Stimulated activated CD8-positive, alpha-beta memory T cell treated with anti-CD3 and anti-CD28 coated beads, Interleukin-12 subunit alpha, Interleukin-12 subunit beta, amount 100 ng/mL, for 24 hours (primary cell): ENCODE results near the gene ZC3H10.
"Not testable (repeated sequence)": the region's sequence is repeated elsewhere in the genome, so short reads cannot be mapped to it uniquely, and the experiment has no call there.

Experiments used
- DNase-seq: peaks from one replicate; pipeline ENCODE4 v3.0.0-alpha.2; 2020; ENCODE audit errors: extremely low read depth

Gene ZC3H10, protein sequence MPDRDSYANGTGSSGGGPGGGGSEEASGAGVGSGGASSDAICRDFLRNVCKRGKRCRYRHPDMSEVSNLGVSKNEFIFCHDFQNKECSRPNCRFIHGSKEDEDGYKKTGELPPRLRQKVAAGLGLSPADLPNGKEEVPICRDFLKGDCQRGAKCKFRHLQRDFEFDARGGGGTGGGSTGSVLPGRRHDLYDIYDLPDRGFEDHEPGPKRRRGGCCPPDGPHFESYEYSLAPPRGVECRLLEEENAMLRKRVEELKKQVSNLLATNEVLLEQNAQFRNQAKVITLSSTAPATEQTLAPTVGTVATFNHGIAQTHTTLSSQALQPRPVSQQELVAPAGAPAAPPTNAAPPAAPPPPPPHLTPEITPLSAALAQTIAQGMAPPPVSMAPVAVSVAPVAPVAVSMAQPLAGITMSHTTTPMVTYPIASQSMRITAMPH

DNA sequence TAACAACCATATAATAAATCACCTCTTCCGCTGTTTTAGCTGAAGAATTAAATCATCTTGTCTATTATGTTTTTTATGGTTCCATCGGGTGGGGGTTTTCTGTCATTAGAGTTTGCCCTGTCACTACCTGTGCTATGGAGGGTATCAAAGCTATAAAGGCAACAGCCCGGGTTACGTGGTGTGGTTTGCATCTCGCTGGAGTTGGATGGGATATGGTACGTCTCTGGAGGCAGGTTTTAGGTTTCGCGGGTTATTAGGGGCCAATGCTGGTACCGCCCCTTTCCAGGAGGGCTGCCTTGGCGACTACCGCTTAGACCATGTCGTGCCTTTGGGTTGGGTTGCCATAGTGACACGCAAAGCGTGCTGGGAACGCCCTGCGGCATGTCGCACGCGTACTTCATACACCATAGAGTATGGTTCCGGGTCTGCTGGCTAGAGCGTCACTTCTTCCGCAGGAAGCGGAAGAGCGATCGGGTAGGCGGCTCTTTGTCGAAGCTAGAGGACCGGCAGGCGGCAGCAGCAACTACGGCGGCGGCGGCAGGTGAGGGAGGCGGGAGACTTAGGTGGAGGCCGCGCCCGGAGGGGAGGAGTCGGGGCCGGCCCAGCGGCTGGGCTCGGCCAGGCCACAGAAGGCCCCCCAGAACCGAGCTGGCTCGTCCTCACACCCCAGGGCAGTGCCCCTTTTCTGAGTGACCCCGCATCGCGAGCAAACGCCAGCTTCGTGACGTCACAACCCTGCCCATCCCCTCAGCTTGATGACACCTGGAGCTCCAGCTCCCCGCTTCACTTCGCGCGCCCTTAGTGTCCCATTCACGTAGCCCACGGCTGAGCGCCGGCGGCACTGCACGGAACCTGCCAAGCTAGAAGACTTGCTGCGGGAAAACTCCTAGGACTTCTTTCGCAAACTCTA lies at the start of gene ZC3H10:
Gene ZC3H10 (plus strand): TSS at position 489 of the 910 bp plus-strand sequence. CDS start 2,297 bp downstream, outside the sequence.
- peak; percentile 95 for DNase-seq

DNA sequence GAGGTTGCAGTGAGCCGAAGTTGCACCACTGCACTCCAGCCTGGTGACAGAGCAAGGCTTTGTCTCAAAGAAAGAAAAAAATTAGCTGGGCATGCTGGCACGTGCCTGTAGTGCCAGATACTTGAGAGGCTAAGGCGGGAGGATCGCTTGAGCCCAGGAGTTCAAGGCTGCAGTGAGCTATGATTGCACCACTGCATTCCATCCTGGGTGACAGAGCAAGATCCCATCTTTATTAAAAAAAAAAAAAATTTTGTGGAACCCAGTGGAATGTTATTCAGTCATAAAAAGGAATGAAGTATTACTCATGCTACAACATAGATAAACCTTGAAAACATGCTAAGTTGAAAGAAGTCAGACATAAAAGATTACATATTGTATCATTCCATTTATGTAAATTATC lies 46.4 kb upstream of the ZC3H10 start:
- DNase-seq = no peak

DNA sequence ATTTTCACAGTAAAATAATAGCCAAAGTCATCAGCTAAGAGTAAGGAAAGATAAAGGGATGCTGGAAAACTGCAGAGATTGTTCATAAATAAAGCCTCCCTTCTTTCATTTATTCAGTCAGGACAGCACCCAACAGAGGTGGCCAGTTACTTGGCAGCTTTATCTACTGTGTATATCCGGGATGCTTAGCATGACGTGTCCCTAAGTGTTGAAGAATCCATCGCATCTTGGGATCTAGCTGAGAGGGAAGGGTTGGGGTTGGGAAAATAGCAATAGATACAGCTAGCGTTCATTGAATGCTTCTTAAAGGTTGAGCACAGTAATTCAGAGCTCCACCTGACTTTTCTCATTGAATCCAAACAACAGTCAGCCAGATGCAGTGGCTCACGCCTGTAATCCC lies 43.7 kb upstream of the ZC3H10 start:
- DNase-seq = no peak

DNA sequence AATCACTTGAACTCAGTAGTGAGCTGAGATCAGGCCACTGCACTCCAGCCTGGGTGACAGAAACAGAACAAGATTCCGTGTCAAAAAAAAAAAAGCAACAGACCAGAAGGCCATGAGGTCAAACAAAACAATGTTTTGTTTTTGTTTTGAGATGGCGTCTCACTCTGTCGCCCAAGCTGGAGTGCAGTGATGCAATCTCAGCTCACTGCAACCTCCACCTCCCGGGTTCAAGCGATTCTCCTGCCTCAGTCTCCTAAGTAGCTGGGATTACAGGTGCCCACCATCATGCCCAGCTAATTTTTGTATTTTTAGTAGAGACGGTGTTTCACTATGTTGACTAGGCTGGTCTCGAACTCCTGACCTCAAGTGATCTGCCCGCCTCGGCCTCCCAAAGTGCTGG lies 40.1 kb upstream of the ZC3H10 start:
- not testable (repeated sequence) for DNase-seq

DNA sequence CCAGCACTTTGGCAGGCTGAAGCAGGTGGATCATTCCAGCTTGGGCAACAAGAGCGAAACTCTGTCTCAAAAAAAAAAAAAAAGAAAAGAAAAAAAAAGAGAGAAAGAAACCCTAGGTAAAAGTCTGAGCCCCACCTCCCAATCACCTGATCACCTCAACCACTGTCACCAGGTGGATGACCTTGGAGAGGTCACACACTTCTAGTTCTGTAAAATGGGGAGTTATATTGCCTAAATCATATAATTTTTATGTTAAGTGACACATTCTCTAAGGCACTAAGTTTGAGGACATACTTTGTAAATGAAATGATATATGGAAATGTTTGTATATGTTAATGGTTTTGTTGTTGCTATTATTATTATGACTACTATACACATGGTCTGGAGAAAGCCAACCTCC lies 39.6 kb upstream of the ZC3H10 start:
- DNase-seq = no peak

DNA sequence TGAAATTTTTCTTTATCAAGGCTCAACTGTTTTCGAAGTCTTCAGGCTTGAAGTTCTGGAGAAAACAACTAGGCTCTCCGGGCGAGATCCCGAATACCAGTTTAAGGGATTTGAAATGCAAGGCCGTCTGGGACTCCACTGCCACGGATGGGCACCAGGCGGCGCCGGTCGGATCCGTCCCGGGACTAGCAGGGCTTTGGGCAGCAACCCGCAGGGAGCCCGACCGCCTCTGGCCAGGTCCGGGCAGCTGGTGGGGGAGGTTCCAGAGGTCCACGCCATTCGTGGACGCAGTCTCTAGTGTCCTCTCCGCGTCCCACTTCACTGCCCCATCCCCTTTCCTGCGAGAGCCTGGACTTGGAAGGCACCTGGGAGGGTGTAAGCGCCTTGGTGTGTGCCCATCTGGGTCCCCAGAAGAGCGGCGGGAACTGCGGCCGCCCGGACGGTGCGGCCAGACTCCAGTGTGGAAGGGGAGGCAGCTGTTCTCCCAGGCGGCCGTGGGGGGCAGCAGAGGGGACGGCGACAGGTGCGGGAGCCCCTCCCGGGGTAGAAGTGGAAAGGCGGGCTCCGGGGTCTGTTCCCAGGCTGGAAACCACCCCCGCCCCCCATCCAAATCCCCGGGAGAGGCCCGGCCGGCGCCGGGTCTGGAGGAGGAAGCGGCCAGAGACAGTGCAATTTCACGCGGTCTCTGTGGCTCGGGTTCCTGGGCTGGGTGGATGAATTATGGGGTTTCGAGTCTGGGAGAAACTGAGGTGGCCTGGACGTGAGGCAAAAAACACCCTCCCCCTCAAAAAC lies 38.9 kb upstream of the ZC3H10 start:
- no peak for DNase-seq

DNA sequence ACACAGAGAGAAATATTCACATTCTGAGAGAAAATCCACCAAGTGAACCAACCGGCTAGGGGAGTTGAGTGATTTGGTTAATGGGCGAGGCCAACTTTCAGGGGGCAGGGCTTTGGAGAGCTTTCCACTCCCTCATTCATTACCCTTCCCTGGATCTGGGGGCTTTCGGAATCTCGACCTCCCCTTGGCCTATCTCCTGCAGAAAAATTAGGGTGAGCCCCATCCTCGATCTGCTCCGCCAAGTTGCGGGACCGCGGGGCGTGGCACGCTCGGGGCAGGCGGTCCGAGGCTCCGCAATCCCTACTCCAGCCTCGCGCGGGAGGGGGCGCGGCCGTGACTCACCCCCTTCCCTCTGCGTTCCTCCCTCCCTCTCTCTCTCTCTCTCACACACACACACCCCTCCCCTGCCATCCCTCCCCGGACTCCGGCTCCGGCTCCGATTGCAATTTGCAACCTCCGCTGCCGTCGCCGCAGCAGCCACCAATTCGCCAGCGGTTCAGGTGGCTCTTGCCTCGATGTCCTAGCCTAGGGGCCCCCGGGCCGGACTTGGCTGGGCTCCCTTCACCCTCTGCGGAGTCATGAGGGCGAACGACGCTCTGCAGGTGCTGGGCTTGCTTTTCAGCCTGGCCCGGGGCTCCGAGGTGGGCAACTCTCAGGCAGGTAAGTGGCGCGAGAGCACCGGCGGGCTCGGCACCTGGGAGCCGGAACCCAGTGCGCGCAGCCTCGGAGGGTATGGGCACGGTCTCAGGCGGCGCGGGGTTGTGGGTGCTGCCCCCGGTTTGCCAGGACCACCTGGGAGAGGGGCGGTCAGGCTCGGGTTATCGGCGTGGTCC lies 38.1 kb upstream of the ZC3H10 start, which contains the start of gene ERBB3:
Gene ERBB3 (plus strand): TSS at position 443 of the 833 bp plus-strand sequence. CDS start 136 bp downstream, at position 579.
- no peak for DNase-seq

DNA sequence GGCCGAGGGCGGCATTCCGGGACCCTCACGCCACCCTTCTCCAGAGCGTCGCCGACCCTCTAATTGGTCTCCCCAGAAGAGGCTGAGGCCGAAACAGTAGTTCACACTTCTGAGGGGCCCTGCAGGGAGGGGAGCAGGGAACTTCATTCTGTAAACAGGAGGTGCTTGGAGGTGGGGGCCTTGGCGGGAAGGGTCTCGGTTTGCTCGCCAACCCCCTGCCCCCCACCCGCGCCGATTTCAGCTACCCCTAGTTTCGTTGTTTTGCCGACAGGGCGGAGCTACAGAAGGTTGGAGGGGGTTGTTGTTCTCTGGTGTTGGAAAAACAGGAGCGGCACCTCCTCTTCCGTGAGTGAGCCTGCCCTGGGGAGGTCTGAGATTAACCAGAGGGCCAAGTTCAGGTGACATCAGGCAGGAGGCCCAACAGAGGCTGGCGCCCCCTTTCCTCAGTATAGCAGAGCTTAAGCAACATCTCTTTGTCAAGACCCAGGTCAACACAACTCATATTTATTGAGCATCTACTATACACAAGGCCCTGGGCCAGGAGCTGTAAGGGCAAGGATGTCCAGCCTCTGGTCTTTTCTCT lies 37.4 kb upstream of the ZC3H10 start:
- no peak for DNase-seq

DNA sequence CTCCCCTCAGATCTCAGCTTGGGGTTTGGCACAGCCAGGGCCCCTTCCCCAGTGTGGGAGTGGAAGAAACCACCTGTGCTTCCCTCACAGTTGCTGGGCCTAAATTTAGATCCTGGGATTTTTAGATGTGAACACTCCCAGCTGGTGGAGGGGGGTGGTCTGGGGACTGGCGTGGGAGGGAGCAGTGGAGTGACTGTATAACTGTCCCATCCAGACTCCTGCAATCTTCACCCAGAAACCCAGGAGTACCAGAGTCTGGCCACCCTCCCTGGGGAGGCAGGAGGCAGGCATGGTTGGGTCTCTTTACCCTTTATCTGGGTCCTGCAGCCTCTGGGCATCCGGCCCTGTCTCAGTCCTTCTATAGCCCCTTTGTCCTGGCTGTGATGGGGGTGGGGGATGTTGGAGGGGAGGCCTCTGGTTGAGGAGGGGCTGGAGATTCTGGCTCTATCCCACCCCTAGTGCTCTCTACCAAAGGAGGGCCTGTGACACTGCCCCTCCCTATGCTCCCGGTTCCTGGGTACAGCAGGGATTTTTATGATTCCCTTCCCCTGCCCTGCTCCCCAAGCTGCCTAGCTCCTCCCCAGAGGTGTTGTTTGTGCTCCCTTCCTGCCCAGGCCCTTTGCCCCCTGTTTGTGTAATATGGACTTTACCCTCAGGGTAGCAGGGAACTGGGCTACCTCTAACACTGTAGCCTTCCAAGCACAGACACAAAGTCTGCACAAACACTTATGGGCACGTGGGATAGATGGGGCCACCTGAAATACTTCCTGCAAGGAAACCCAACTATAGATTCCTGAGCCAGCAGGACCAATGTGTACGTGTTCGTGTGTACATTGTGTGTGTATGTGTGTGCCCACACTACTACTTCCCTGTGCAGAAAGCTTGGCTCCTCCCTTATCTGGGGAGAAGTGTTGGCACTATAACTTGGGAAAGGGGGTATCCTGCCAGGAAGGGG lies 36.4 kb upstream of the ZC3H10 start:
- DNase-seq = no peak

DNA sequence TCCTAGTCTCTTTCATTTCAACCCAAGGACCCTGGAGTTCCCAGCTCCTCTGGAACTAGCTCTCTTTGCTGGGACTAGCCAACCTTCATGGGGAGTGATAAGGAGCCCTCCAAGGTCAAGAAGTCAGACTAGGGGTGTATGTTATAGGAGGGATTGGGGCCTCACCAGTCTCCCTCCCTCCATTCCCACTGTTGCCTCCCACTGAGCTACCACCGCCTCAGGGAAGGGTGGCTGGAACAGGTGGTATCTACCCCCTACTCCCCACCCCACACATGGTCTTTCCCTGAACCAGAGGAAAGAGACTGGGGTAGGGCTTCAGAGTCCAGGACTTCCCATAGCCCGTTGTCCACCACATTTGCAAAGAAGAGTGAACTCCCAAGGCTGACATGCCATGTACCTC lies 35.7 kb upstream of the ZC3H10 start:
- DNase-seq = no peak

DNA sequence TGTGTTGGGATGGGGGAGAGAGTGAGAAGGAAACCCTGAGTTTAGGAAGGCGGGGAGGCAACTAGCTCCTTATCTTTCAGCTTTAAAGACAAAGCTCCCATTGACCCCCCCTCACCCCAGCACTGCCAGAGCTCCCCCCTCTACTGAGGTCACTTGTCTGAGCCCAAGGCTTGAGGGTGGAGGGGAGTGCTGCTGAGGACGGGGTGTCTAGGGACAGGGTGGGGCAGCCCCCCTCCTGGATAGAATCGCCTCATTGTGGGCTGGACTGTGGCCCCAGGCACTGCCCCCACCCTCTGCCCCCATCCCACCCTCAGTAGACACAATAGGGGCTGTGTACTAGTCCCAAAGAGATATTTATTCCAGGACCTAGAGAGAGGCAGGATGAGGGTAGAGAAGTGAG lies 35.1 kb upstream of the ZC3H10 start:
- no peak for DNase-seq

DNA sequence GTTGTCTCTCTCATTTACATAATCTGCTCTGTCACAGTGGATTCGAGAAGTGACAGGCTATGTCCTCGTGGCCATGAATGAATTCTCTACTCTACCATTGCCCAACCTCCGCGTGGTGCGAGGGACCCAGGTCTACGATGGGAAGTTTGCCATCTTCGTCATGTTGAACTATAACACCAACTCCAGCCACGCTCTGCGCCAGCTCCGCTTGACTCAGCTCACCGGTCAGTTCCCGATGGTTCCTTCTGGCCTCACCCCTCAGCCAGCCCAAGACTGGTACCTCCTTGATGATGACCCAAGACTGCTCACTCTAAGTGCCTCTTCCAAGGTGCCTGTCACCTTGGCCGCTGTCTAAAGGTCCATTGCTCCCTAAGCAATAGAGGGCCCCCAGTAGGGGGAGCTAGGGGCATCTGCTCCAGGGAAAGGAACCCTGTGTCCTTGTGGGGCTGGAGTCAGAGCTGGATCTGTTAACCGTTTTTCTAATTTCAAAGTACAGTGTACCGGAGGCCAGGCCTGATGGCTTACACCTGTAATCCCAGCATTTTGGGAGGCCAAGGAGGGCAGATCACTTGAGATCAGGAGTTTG lies 33.0 kb upstream of the ZC3H10 start:
- no peak for DNase-seq

DNA sequence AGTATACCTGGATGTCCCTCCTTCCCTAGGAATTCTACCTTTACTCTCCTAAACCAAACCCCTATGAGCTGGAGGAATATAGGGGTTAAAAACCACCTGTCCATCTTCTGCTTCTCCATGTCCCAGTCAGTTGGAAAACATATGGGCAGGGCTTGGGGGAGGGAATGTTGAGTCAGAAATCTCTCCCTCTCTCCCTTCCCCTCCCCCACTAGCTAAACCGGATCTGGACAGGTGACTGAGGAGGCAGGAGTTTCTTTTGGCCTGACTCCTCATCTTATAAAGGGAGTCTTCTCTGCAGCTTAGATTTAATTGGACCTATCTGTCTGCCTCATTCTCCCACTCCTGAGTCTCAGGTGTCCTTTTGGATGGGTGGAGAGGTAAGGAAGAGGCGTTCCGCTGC lies 32.0 kb upstream of the ZC3H10 start:
- no peak for DNase-seq

DNA sequence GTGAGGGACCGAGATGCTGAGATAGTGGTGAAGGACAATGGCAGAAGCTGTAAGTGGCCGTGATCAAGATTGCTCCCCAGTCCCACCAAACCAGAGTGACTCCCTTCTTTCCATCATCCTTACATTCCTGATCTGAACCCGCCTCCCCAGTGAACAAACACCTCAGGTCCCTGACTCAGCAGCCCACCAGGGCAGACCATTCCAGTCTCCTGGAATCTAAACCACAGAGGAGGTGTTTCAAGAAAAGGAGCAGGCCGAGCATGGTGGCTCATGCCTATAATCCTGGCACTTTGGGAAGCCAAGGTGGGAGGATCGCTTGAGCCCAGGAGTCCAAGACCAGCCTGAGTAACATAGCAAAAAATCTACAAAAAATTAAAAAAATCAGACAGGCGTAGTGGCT lies 31.5 kb upstream of the ZC3H10 start:
- no peak for DNase-seq

DNA sequence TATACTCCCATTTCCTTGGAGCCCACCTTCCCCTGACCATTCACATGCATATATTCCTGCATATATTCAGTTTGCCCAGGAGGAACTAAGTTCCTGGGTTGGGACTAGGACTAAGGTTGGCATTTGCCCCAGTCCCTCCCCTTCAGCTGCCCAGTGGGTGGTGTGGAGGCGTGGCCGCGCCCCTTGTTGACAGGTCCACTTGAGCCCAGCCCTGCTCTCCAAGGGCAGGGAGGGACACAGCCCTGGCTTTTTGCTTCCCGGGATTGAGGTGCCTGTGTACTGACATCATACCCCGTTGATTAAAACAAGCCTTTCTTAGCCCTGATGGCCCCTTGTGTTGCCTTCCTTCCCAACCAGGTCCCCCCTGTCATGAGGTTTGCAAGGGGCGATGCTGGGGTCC lies 30.8 kb upstream of the ZC3H10 start:
- DNase-seq = no peak

DNA sequence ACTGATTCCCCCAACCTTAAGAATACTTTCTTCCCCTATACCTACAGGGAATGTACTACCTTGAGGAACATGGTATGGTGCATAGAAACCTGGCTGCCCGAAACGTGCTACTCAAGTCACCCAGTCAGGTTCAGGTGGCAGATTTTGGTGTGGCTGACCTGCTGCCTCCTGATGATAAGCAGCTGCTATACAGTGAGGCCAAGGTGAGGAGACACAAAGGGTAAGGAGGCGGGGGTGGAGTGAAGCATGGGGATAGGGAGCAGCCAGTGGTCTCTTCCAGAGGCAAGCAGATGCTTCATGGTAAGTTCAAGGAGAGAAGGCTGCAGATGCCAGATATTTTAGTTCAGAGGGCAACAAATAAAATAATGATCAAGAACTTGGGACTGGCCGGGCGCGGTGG lies 20.3 kb upstream of the ZC3H10 start:
- DNase-seq = no peak

DNA sequence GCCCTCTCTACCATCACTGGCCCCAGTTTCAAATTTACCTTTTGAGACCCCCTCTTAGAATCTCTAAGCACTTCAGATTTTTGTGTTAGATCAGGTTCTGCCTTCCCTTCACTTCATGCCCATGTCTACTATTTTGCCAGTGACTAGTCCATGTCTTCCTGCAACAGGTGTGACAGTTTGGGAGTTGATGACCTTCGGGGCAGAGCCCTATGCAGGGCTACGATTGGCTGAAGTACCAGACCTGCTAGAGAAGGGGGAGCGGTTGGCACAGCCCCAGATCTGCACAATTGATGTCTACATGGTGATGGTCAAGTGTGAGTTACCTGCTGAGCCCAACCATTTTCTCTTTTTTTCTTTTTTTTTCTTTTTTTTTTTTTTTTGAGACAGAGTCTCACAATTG lies 19.5 kb upstream of the ZC3H10 start:
- no peak for DNase-seq

DNA sequence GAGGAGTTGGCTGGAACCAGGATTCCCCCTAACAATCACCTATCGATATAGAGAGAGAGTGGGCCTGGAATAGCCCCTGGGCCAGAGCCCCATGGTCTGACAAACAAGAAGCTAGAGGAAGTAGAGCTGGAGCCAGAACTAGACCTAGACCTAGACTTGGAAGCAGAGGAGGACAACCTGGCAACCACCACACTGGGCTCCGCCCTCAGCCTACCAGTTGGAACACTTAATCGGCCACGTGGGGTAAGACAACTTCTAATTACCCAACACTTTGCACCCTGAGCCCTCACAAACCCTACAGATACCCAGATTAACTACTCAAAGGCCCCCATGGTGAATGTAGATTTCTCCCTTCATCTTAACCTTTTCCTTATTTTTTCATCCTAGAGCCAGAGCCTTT lies 18.3 kb upstream of the ZC3H10 start:
- no peak for DNase-seq

DNA sequence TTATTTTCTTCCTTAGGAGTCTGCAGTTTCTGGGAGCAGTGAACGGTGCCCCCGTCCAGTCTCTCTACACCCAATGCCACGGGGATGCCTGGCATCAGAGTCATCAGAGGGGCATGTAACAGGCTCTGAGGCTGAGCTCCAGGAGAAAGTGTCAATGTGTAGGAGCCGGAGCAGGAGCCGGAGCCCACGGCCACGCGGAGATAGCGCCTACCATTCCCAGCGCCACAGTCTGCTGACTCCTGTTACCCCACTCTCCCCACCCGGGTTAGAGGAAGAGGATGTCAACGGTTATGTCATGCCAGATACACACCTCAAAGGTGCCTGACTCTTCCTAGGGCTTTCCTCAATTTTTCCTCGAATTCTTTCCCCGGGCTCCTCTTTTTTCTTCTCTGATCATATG lies 17.0 kb upstream of the ZC3H10 start:
- DNase-seq = no peak
